GM12874 (cell line): ENCODE measurements around the gene BAD.
A peak's percentile ranks its signal among the peaks of the same experiment; 100 is the strongest.

Experiments
- CTCF ChIP-seq: IDR thresholded peaks from 2 replicates; pipeline ENCODE4 v1.5.1; 2011; ENCODE audit warnings: low read depth, mild to moderate bottlenecking, control low read depth, low read length, moderate library complexity; ENCODE audit not compliant: insufficient read depth

Gene BAD

GRCh38 chr11:64269540-64270220 lies 14.8 kb downstream of the BAD start:
- 0 out of 2 replicates have a peak, but pooled peaks have one; percentile 0 for TF ChIP-seq CTCF

GRCh38 chr11:64268893-64269539 lies 15.4 kb downstream of the BAD start:
- TF ChIP-seq CTCF: no peak

- TF ChIP-seq CTCF: no peak
Measured at GRCh38 chr11:64268025-64268892, 16.2 kb downstream of the BAD start.

- no peak for TF ChIP-seq CTCF
Measured at GRCh38 chr11:64267207-64267945, 17.1 kb downstream of the BAD start.

- TF ChIP-seq CTCF: no peak
Measured at GRCh38 chr11:64266339-64266738, 18.1 kb downstream of the BAD start.

GRCh38 chr11:64265176-64266160 lies 19.0 kb downstream of the BAD start:
- no peak for TF ChIP-seq CTCF
